ENCODE measurements around the gene MTCL1.

- TF ChIP-seq EP300 (IDR thresholded peaks at IDR 0.05; ENCODE audit: borderline replicate concordance): no peak
- no peak for TF ChIP-seq CEBPB (IDR thresholded peaks at IDR 0.05)
- TF ChIP-seq TAF1 (IDR thresholded peaks at IDR 0.05; ENCODE audit: low read depth): no peak
- TF ChIP-seq ZBTB7A (IDR thresholded peaks at IDR 0.05; ENCODE audit: low read depth): no peak
- TF ChIP-seq MAX (IDR thresholded peaks at IDR 0.05): no peak
- no peak for TF ChIP-seq NFIC (IDR thresholded peaks at IDR 0.05)
These were observed 90.4 kb downstream of the MTCL1 start for GRCh38 chr18:8795586-8796325.

Data from Ishikawa (cell line).